Measurements from ENCODE around the gene TMPRSS13.

TMPRSS13 gene

DNA sequence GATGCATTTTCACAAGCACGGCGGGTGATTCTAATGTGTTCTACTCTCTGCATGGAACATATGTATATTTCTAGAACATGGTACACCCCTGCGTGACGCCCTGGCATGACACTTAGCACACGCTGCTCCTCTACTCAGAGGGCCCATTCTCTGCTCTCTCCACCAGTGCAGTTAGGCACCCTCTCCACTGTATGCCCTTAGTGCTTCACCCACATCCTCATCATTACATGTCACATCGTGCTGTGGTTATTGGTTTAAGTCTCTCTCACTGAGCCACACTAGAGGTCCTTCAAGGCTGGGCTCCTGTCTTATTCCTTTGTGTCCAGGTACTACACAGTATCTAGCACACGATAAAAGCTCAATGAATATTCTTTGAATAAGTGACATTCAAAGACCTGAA, 16.7 kb downstream of the TMPRSS13 start:
- TF ChIP-seq, protein P1, sequence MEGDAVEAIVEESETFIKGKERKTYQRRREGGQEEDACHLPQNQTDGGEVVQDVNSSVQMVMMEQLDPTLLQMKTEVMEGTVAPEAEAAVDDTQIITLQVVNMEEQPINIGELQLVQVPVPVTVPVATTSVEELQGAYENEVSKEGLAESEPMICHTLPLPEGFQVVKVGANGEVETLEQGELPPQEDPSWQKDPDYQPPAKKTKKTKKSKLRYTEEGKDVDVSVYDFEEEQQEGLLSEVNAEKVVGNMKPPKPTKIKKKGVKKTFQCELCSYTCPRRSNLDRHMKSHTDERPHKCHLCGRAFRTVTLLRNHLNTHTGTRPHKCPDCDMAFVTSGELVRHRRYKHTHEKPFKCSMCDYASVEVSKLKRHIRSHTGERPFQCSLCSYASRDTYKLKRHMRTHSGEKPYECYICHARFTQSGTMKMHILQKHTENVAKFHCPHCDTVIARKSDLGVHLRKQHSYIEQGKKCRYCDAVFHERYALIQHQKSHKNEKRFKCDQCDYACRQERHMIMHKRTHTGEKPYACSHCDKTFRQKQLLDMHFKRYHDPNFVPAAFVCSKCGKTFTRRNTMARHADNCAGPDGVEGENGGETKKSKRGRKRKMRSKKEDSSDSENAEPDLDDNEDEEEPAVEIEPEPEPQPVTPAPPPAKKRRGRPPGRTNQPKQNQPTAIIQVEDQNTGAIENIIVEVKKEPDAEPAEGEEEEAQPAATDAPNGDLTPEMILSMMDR (IDR thresholded peaks at IDR 0.05; ENCODE audit: insufficient read depth, low read depth, low read length, missing control alignments) = no peak
- H3K4me3 ChIP-seq (ENCODE audit: low read length) = no peak overlapping the region
- DNase-seq (ENCODE audit: low read depth) = no peak

DNA sequence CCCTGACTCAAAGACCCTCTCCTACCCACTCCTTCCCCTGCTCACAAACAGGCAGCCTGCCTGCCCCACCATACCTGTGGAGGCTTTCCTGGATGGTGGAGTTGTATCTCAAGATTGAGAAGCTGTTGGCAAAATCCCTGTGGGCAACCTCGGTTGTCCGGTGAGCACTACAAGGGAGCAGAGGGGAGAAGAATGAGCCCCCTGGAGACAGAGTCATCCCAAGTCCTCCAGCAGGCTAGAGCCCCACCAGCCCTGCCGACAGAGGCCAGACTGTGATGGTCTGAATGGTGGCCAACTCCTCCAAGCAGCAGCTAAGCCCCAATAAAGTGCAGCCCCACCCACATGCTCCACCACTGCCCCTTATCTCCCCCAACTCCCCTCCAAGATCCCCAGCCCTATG, 17.5 kb downstream of the TMPRSS13 start:
- no peak overlapping the region for H3K4me3 ChIP-seq (ENCODE audit: low read length)
- no peak for DNase-seq (ENCODE audit: low read depth)
- TF ChIP-seq, protein P1 (IDR thresholded peaks at IDR 0.05; ENCODE audit: insufficient read depth, low read depth, low read length, missing control alignments) = no peak

DNA sequence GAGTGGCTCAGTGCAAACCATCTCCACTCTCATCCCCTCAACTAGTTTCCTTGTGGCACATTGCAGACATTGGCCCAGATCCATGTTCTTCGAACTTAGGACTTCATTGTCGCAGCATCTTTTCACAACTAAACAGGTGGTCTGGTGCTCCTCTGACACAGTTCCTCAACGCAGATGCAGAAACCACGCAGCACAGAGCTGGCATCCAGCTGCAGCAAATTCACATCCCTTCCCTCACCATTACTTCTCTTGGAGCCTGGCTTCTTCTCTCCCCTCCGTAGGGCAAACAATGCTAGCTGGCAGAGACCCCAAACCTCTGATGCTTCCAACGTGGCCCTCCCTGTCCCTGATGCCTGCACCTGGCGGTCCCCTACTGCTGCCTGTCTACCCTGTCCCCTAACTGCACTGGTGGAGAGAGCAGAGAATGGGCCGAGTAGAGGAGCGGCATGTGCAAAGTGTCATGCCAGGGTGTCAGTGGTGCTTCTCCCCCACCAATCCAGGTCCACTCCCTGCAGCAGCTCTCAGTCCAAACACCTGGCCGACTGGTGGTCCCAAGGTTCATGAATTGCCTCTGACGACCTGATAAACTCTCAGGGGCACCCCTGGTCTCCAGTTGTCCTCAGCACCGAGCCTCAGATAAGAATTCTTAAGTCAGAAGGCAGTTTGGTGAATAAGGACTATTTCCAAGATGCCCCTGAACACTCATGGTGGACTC, 18.1 kb downstream of the TMPRSS13 start:
- TF ChIP-seq, protein P1 (IDR thresholded peaks at IDR 0.05; ENCODE audit: insufficient read depth, low read depth, low read length, missing control alignments) = no peak
- H3K4me3 ChIP-seq (ENCODE audit: low read length) = no peak overlapping the region
- no peak for DNase-seq (ENCODE audit: low read depth)

DNA sequence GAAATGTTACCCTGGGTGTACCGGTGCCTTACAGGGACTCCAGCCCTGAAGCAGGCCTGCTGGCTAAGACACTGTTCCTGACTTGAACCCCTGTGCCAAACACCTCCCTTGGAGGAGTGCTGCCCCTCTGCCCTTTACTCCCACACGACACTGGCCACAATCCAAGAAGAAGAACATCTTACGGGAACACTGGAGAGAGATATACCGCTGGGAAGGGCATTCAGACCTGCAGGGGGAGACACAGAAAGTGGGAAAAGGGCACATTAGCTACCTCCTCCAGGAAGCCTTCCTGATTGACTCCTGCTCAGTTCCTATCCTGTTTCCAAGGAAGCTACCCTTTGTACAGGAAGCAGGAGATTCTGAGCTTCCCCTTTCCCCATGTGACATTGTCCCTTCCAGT, 18.7 kb downstream of the TMPRSS13 start:
- no peak overlapping the region for H3K4me3 ChIP-seq (ENCODE audit: low read length)
- no peak for DNase-seq (ENCODE audit: low read depth)
- TF ChIP-seq, protein P1 (IDR thresholded peaks at IDR 0.05; ENCODE audit: insufficient read depth, low read depth, low read length, missing control alignments) = no peak

DNA sequence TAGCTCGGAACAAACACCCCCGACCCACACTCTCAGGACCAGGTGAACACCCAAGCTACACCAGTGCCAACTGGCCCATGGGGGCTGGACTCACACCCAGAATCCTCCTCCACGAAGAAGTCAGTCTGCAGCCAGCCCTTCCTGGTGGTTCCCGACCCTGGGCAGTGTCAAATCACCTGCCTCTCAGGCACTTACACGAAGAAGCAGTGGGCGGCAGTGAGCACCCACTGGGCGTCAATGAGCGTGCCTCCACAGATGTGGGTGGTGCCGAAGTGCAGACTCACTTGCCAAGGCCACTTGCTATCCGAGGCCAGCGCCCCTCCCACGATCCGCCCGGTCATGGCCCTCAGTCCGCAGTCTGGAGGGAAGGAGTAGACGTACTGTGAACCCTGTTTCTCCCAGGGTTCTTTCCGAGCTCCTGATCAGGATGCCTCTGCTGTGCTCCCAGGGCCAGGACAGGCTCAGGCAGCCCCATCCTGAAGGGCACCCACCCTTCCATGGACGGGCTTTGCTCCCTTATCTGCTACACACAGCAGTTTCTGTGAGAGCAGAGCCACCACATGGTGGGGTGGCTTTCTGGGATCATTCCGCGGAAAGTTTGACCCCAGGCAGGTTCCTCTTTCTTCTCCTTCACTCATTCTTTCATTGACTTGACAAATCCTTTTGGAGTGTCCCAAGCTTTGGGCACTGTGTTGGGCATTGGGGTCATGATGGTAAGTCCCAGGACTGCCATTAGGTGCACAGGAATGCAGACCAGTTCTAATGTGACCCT, 19.4 kb downstream of the TMPRSS13 start:
- TF ChIP-seq, protein P1 (IDR thresholded peaks at IDR 0.05; ENCODE audit: insufficient read depth, low read depth, low read length, missing control alignments) = no peak
- H3K4me3 ChIP-seq (ENCODE audit: low read length) = no peak overlapping the region
- no peak for DNase-seq (ENCODE audit: low read depth)

DNA sequence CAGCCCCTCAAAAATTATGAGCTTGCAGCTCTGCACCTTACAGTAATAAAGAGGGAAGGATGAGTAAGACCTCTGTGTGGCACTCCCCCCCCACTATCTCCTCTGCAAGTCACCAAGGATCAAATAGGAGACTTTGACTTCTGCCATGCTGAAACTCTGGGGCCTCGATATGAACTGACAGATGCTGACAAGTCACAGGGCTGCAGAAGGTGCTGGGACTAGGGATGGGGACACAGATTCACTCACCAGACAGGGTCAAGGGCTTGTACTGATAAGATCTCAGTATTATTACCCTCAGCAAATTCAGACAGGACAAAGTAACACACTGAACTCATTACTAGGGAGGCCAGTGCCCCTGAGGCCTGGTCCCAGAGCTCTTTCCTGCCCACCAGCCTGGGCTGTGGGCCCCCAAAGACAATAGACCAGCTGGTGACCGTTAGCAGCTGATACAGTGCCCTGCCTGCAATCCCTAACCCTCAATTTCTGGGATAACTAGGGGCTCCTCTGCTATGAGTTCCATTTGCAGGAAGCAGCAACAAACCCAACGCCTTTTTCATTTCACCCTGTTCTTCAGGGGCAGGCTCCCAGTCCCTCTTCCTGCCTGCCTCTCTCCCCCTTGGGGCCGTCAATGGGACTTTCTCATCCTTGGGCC, 20.1 kb downstream of the TMPRSS13 start:
- no peak overlapping the region for H3K4me3 ChIP-seq (ENCODE audit: low read length)
- TF ChIP-seq, protein P1 (IDR thresholded peaks at IDR 0.05; ENCODE audit: insufficient read depth, low read depth, low read length, missing control alignments) = no peak
- DNase-seq (ENCODE audit: low read depth) = no peak

Measured in epithelial cell of esophagus (primary cell).